Activated CD8-positive, alpha-beta memory T cell treated with anti-CD3 and anti-CD28 coated beads for 4 hours (primary cell): ENCODE measurements around the gene SACM1L.
A peak's percentile ranks its signal among the peaks of the same experiment; 100 is the strongest.

Source experiments
- DNase-seq, 2 donors: peaks; one replicate each; pipeline ENCODE4 v3.0.0-alpha.2; 2020; ENCODE audit warnings: low read depth in 2 of 2

The SACM1L gene, protein sequence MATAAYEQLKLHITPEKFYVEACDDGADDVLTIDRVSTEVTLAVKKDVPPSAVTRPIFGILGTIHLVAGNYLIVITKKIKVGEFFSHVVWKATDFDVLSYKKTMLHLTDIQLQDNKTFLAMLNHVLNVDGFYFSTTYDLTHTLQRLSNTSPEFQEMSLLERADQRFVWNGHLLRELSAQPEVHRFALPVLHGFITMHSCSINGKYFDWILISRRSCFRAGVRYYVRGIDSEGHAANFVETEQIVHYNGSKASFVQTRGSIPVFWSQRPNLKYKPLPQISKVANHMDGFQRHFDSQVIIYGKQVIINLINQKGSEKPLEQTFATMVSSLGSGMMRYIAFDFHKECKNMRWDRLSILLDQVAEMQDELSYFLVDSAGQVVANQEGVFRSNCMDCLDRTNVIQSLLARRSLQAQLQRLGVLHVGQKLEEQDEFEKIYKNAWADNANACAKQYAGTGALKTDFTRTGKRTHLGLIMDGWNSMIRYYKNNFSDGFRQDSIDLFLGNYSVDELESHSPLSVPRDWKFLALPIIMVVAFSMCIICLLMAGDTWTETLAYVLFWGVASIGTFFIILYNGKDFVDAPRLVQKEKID

DNA sequence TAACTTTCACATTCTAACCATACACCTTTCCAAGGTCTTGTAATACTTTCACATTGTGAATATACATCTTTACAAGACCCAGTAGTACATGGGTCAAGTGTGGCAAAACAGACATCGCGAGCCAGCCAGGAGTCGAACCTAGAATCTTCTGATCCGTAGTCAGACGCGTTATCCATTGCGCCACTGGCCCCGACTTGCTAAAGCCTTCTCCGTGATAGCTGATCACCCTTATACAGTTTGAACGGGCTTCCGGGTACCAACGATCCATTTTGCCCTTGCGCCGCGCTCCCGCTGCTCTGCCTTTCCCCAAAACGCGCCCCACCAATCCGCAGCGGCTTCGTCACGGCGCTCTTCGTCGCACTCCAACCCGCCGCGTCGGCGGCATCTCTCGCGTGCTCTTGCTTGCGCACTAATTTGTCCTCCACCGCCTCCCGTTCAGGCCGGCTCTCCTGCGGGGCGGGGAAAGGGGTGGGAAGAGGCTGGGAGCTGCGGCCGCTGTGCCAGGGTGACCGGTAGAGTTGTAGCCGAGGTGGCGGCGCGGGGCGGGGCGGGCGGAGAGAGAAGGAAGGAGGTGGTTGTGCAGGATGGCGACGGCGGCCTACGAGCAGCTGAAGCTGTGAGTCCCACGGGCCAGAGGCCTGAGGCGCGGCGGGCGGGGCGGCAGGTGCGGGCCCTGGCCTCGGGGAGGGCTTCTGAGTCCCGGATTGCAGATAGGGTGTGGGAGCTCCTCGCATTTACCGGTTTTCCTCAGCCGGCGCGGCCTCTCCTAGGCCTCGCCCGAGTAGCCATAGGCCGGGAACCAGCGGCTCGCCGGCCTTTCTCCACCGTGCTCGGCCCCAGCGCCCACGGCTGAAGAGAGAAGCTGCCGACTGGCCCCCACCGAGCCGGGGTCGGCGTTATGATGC is at the start of gene SACM1L:
Gene SACM1L, plus strand, starts transcription at position 515 of the 905 bp plus-strand sequence. Its CDS starts 70 bp downstream, at position 585.
- peak; percentile 91 for DNase-seq

DNA sequence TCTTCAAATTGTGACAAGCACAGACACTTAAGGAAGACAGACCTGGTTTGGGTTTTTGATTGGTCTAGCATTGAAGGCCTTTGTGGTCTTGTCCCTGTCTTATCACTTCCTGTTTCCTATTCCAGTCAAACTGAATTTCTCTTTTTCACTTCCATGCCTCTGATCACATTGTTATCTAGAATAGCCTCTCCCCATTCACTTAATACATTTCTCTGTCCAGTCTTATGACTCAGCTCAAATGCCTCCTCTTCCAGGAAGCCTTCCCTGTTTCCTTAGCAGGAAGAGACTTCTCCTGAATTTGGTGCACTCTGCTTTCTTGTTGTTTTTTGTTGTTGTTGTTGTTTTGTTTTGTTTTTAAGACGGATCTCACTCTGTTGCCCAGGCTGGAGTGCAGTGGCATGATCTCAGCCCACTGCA is 49.1 kb upstream of the SACM1L start:
- no peak for DNase-seq

DNA sequence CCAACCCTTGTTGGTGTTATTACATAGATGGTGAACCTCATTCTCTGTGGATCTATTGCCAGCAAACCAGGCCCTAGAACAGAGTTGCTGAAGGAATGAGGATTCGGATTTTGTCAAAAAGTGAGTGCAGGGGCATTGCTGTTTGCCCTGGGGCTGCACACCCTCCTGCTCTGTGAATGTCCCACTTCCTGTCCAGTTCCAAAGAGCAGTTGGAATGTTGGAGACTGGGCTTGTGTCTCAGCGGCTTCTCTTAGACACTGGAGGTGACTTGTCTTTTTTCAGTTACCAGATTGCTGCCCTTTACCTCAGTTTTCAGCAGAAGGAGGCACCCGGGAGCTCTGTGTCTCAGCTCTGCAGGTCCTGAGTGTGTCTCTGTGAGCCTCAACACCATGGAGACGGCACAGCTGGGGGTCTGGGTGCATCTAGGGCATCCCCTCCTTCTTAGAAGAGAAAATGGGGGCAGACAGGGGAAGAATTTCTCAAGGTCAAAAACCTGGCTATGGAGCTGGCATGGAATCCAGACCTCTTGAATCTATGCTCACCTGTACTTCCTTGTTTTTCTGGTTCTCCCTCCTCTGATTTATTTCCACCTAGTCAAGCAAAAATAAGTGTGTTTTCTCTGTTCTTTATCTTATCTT is 48.4 kb upstream of the SACM1L start:
- no peak for DNase-seq

DNA sequence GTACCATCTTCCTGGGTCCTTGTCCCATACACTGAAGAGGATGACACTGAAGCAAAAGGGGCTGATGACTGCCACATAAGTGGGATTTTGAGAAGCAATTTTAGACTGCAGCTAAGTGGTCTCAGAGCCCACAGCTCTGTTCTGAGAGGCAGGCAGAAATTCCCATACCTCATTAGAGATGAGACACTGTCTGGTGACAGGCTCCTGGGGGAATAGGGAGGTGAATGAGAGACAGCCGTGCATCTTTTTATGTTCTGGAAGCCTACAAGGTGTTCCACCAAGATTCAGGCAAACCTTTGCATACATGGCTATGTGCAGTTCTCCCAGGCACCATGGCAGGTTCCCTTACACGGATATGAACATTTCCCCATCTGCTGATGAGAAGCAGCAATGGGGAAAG is 47.4 kb upstream of the SACM1L start:
- no peak for DNase-seq

DNA sequence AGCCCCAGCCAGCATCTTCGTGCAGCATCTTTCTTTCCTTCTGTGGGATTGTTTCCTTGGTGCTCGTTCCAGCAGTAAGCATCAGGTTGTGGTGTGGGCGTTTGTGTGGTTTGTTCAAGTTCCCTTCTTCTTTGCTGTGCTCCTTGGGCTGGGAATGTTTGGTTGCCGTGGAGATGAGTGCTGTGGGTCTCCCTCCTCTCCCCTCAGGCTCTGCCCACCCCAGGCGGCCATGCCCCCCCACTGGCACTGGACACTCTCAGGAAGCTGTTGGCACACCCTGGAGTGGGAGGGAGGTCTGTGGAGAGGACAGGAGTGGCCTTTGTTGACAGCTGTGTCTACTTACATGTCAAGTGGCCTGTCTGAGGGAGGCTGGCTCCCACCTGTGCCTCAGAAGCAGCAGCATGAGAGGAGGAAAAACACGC is 46.5 kb upstream of the SACM1L start:
- DNase-seq, result no peak

DNA sequence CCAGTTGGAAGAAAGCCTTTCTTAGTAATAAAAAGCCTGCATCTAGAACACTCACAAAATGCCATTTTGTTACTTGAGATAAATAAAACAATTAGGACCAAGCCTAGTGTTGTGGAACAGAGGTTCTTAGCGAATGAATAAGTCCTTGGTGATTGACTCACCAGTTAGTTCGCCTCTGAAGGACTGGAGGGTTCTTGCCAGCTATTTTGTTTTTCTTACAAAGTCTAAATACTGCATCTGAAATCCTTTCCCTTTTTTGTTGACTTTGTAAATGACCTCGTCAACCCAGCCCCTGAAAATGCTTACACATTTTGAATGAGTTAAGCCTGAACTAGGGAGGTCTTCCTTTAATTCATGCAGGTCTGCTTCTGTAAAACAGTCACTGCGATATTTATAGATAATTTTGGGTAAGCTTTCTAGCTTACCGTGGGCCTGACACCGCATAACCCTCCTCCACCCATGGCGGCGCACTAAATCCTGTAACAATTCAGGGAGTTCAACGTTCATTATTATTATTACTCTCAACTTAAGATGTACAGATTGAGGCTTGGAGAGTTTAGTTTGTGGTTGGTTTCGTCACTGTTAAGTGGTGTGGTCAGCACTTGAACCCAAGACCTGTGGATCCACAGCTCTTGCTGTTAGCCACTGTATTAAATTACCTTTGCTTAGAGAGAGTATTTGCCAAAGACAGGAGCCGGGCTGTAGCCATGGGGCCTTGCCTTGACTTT is 45.0 kb upstream of the SACM1L start:
- no peak for DNase-seq

DNA sequence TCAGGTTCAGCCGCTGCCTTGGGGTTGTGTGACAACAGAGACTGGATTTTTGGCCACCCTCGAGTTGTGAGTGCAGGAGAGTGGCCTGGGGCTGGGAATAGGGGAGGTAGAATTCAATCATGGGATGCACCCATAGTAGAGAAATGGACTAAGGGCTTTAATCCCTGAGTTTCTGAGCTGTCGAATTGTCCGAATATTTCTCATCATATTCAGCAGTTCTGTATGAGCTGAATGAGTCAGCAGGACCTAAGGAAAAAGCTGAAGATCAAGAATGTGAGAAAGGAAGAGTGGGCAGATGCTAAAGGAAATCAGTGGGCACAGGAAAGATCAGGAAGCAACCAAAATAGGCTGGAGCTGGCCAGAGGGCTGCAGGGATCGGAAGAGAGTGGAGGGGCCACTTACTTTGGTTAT is 44.4 kb upstream of the SACM1L start:
- no peak for DNase-seq

DNA sequence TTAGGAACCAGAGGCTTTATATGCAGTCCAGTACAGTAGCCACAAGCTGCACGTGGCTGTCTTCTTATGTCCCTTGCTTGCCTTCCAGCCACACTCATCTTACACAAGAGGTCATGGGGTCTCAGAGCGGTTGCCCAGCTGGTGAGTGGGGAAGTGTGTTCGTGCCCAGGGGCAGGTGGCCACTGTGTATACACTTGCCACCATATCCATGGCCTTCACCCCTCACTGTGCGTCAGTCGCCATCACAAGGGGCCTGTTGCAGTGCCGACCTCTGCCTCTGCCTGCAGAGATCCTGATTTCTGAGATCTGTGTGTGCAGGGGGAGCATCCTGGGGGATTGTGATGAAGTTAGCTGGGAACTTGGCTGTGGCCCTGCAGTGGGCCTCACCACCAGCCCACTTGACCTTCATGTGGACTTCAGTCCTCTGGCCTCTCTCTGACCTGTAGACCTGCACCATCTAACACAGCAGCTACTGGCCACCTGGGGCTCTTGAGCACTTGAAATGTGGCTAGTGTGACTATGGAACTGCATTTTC is 43.1 kb upstream of the SACM1L start:
- DNase-seq, result no peak

DNA sequence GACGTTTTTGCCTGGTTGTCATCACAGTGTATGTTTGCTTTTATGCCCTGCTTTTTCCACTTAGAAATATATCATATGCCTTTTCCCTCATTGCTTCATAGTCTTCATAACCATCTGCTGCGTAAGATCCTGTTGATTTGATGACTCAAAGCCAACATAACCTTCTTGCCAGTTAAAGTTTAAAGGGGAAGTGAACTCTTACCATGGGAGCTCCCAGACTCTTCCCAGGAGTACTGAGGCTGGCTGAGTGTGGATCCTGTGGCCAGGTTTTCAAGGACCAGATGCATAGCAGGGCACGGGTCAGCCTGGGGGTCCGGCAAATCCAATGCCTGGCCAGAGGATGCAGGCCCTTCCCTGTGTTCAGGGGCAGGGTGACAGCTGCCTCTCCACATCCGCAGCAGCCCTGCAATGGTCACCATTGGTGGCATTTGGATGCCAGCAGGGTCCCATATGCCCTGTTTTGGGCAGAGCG is 42.0 kb upstream of the SACM1L start:
- DNase-seq, result no peak

DNA sequence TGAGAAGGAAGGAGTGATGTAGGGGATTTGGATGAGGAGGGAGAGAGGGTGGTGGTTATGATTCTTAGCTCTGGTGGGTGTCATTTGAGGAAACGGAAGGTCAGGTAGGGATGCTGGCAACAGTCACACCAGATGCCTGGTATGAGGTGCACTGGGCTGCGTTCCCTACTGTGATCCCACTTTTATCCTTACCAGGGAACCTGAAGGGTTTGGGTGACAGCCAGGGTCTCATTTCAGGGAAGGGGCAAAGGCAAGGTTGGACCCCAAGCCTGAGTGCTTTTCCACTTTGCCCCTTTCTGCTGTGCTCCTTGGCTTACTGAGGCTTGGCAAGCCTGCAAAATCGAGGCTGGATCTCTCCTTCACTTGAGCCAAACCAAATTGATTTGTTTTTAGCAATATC is 36.0 kb upstream of the SACM1L start:
- DNase-seq, result no peak

DNA sequence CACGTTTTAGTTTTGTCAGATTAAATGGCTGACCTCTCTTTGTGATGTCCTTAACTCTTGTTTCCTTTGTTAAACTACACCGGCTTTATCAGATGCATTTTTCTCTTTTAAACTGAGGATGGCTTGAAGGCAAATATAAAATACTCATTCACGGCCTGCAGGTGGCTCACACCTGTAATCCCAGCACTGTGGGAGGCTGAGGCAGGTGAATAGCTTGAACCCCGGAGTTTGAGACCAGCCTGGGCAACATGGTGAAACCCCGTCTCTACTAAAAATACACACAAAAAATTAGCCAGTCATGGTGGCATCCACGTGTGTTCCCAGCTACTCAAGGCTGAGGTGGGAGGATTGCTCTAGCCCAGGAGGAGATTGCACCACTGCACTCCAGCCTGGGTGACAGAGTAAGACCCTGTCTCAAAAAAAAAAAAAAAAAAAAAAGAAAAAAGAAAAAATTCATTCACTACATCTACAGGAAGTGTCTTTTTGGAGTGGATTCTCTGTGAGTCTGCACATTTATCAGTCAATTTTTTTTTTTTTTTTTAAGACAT is 34.7 kb upstream of the SACM1L start:
- no peak for DNase-seq

DNA sequence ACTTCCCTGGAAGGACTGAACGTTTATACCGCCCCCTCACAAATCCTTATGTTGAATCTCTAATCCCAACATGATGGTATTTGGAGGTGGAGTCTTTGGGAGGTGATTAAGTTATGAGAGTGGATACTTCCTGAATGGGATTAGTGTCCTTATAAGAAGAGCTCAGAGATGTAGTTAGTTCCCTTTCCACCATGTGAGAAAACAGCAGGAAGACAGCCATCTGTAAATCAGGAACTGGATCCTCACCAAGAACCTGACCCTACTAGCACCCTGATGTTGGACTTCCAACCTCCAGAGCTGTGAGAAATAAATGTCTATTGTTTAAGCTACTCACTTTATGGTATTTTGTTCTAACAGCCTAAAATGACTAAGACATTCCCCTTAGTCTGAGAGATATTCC is 33.3 kb upstream of the SACM1L start:
- DNase-seq, result no peak

DNA sequence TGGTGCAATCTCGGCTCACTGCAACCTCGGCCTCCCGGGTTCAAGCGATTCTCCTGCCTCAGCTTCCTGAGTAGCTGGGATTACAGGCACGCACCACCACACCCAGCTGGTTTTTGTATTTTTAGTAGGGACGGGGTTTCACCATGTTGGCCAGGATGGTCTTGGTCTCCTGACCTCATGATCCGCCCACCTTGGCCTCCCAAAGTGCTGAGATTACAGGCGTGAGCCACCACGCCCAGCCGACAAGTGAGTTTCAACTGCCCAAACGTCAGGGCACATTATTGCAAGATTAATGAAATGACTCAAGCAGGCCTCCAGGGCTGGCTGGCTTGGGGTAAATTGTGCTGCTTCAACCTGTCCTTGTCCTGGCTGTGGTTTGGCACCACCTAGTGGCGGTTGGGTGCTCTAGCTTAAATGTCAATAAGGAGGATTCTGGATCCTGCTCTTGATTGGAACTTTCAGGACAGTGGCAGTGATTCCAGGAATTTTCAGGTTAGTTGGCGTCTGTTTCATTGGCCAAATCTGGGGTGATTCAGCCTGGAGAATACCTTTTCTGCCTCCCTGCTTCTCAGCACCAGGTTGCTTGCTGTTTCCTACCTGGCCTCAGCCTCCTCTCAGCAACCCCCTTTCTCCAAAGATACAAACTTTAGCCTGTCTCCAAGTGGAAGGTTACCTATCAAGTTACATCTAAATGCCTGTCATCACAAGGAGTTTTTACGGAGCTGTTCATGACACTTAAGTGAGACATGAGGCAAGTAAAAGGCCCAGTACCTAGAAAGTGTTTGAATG is 32.4 kb upstream of the SACM1L start:
- DNase-seq, result peak; percentile 66 to 75

DNA sequence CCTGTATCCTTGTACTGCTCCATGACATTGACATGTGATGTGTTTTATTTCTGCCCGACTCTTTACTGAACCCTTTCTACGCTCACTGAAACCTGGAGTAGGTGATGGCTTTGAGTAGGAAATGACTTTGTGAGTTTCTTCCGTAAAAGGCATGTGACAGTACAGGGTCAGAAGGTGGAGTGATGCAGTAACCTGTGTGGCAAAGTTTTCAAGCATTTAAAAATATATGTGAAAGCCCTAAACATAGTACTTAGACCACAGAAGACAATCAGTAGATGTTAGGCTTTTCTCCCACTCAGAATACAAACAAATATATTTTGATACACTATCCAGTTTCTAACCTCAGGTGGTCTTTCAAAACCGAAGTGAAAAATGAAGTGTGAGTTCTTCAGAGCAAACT is 31.3 kb upstream of the SACM1L start:
- DNase-seq, result no peak

DNA sequence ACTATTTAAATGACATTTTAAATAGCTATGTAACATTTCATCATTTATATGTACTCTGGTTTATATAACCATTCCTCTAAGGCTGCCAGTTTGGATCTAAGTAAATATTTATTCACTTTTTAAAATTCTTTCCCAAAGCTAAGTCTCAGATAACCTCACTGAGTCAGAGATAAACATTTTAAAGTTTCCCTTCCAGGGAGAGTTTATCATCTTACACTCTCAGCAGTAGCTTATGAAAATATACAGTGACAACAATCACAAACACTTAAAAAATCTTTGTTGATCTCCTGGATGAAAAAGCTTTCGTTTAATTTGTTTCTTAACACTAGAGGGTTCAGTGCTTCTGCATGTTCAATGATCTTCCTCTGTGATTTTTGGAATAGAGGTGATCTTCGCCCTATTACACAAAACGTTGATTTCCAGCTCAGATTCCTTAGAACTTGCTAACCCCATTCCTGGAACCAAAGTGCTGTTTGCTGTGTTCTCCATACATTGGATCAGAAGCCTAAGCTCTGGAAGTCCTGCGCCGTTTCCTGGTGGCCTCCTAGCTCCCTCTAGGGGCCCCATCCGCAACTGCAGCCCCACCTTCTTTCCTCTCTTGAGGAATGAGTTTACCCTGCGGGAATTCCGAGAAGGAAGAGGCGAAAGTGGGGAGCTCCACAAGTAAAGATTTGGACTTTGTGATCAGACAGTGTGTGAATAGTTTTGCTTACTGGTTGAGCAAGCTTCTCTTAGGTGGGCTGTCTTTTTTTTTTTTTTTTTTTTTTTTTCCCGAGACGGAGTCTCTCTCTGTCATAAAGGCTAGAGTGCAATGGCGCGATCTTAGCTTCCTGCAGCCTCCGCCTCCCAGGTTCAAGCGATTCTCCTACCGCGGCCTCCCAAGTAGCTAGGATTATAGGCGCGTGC is 29.3 kb upstream of the SACM1L start:
- peak in 1 of 2 donors; percentile 21 for DNase-seq

DNA sequence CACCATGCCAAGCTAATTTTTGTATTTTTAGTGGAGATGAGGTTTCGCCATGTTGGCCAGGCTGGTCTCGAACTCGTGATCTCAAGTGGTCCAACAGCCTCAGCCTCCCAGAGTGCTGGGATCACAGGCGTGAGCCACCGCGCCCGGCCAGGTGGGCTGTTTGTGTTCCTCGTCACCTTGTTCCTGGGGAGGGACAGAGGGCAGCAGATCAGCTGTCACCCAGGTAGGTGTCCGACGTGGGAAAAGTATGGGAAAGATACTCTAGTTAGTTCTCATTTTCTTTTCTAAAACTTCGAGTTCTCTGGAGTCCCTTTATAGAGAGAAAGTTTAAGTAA is 28.7 kb upstream of the SACM1L start:
- no peak for DNase-seq

DNA sequence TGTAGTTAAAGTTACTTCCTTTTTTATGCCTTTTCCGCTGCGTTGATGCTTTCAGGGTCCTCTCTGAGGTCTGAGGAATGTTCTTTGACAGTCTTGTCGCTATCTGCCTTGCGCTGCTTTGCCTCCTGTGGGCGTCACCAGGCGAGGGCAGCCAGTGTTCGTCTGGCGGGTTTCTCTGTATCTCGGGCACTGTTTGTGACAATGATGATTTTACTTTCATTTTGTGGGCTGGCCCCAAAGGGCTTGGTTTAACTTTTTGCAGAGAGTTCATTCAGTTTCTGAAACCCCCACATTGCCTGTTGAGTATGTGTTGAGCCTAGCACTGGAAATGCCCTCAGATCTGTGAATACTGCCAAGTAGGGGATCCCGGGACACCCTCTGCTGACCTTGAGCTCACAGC is 24.6 kb upstream of the SACM1L start:
- DNase-seq, result peak; percentile 60 to 63

DNA sequence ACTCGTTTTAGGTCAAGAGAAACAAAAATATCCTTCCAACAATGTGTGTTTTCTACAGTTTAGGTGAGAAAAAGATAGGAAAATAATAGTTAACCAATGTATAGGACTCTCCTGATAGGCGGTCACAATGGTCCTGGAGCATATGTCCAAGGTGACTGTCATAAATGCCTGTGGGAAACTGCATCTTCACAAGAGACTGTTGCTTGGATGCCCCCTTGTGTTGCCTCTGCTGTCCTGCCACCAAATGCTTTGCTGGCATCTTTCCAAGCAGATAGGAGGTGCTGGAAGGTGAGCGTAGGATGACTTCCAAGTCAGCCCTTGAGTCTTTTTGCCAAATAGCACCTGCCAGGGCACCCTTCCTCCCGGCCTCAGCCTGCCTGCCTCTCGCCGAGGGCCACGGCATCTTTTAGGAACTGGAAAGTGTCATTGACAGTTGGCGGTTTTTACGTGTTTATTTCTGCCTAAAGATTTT is 24.1 kb upstream of the SACM1L start:
- DNase-seq, result peak in 1 of 2 donors; percentile 36
